PC-9 (cell line): ENCODE data around the gene CD99L2. TPM values are rescaled to one million over a fixed set of nuclear protein-coding genes. Genes with fewer than 3 reads are reported as not detected.
A peak's percentile ranks its signal among the peaks of the same experiment; 100 is the strongest.

ENCODE experiments used
- BruUV-seq: library from RNA; stranded (reverse); fragments of 400-500 nt; replicated peaks from 2 replicates; lab custom pipeline; 2021; lab: Mats Ljungman, UMichigan
- CTCF ChIA-PET: fragments of 300-600 bp; sonication (Branson Sonifier 250); formaldehyde crosslinking; loops from one replicate; lab custom pipeline; 2022; ENCODE audit warnings: antibody characterized with exemption; lab: Charles Lee
- POLR2A ChIA-PET: fragments of 300-600 bp; sonication (Branson Sonifier 250); formaldehyde crosslinking; loops from one replicate; lab custom pipeline; 2022; ENCODE audit warnings: antibody characterized with exemption; ENCODE audit not compliant: unreplicated experiment; lab: Charles Lee
- DNase-seq, 2 experiments: peaks; one replicate each; pipeline versions ENCODE4 v3.0.0 to v3.0.0-alpha.2; 2015 to 2022; ENCODE audit warnings: mixed read lengths in 1 of 2
- H2AFZ ChIP-seq: fragments of 200-600 bp; sonication (generic); 2 replicates; pipeline ENCODE4 v1.8.1; 2017; ENCODE audit warnings: antibody characterized with exemption
- H3F3A ChIP-seq: fragments of 200-600 bp; sonication (generic); 2 replicates; pipeline ENCODE4 v1.8.1; 2017; ENCODE audit warnings: antibody characterized with exemption, mild to moderate bottlenecking, low read depth; ENCODE audit not compliant: insufficient read depth
- H3K27ac ChIP-seq: fragments of 200-600 bp; sonication (generic); 2 replicates; pipeline ENCODE4 v1.6.1; 2016; ENCODE audit warnings: mixed run types
- H3K27me3 ChIP-seq: fragments of 200-600 bp; sonication (generic); 2 replicates; pipeline ENCODE4 v1.6.1; 2016; ENCODE audit warnings: low read depth, mixed run types; ENCODE audit not compliant: insufficient read depth
- H3K36me3 ChIP-seq: fragments of 200-600 bp; sonication (generic); 2 replicates; pipeline ENCODE4 v1.6.1; 2016; ENCODE audit warnings: low read depth, mixed run types
- H3K4me1 ChIP-seq: fragments of 200-600 bp; sonication (generic); replicated peaks from 2 replicates; pipeline ENCODE4 v1.6.1; 2016; ENCODE audit warnings: mixed run types; ENCODE audit not compliant: insufficient read depth
- H3K4me2 ChIP-seq: fragments of 200-600 bp; sonication (generic); 2 replicates; pipeline ENCODE4 v1.6.1; 2017; ENCODE audit warnings: mixed run types
- H3K4me3 ChIP-seq: fragments of 200-600 bp; sonication (generic); 2 replicates; pipeline ENCODE4 v1.6.1; 2016; ENCODE audit warnings: mixed run types
- H3K79me2 ChIP-seq: fragments of 200-600 bp; sonication (generic); 2 replicates; pipeline ENCODE4 v1.6.1; 2017; ENCODE audit warnings: low read depth, mixed run types
- H3K9me2 ChIP-seq: fragments of 200-600 bp; sonication (generic); 2 replicates; pipeline ENCODE4 v1.8.1; 2017; ENCODE audit warnings: mild to moderate bottlenecking; ENCODE audit not compliant: insufficient read depth
- H3K9me3 ChIP-seq: fragments of 200-600 bp; sonication (generic); 2 replicates; pipeline ENCODE4 v1.8.1; 2016; ENCODE audit warnings: low read depth; ENCODE audit not compliant: insufficient read depth
- H4K20me1 ChIP-seq: fragments of 200-600 bp; sonication (generic); 2 replicates; pipeline ENCODE4 v1.8.1; 2017; ENCODE audit not compliant: insufficient read depth
- CTCF ChIP-seq: fragments of 200-600 bp; sonication (generic); conservative IDR thresholded peaks from 2 replicates; pipeline ENCODE4 v1.6.1; 2017; ENCODE audit warnings: mixed run types, antibody characterized with exemption, mild to moderate bottlenecking, moderate library complexity
- EZH2 ChIP-seq: fragments of 200-600 bp; sonication (generic); IDR thresholded peaks from 2 replicates; pipeline ENCODE4 v1.8.0; 2017; ENCODE audit warnings: antibody characterized with exemption, low read depth
- intact Hi-C: fragments of 100-400 bp; cut with micrococcal nuclease; formaldehyde crosslinking; loops from one replicate; pipeline ENCODE4 v1.10.0; 2022; ENCODE audit not compliant: unreplicated experiment
- total RNA-seq: library from RNA; stranded (reverse); gene quantifications from 2 replicates; pipeline ENCODE4 v1.2.3, GENCODE V29; 2021

The CD99L2 gene
- total RNA-seq, 1 experiment from 2014 or later: 22.5 TPM

- Histone ChIP-seq H3K27me3 (no peaks in the 10 kb centered on the region), H3K27ac (no peak overlapping the region), H2AFZ (no peak overlapping the region), H3K36me3 (no peaks in the 10 kb centered on the region), H3K9me2 (no peaks in the 10 kb centered on the region), H3K4me3 (no peak overlapping the region), H3K4me1 (no peaks in the 10 kb centered on the region), H3F3A (peaks cover 2% of the 10 kb centered on the region; the same call in 1 of the 2 replicates), H3K79me2 (no peaks in the 10 kb centered on the region), H4K20me1 (no peaks in the 10 kb centered on the region), H3K4me2 (no peak overlapping the region), H3K9me3 (no peaks in the 10 kb centered on the region)
- POLR2A ChIA-PET: no interaction called here
- DNase-seq: peak; percentile 51 to 82
- BruUV-seq: no TSS peak
- intact Hi-C loops: loop anchor here (1.0 to 5.0 kb wide), 3 partner anchors 125 to 310 kb away; partner anchors contain the start of gene CD99L2
- TF ChIP-seq CTCF (peak; percentile 97), EZH2 (no peak)
- CTCF ChIA-PET: interaction anchor here (0.6 to 1.7 kb wide), 4 partner anchors 24 to 310 kb away, joined by 3 to 21 read pairs (median 5); no protein-coding TSS in a partner anchor
These were observed 126.1 kb downstream of the CD99L2 start for GRCh38 chrX:150772150-150772970.

- BruUV-seq: no TSS peak
- Histone ChIP-seq H3K27me3 (no peaks in the 10 kb centered on the region), H3K27ac (no peak overlapping the region), H3K36me3 (no peaks in the 10 kb centered on the region), H3K4me1 (no peaks in the 10 kb centered on the region), H3K4me3 (no peak overlapping the region), H3K4me2 (no peak overlapping the region), H3K79me2 (no peaks in the 10 kb centered on the region), H4K20me1 (no peaks in the 10 kb centered on the region), H3F3A (peaks cover 4% of the 10 kb centered on the region; the same call in 1 of the 2 replicates), H3K9me2 (no peaks in the 10 kb centered on the region), H3K9me3 (no peaks in the 10 kb centered on the region), H2AFZ (no peak overlapping the region)
- TF ChIP-seq EZH2 (no peak), CTCF (no peak)
- ChIA-PET CTCF (interaction anchor here (1.7 kb wide), 1 partner anchor 311 kb away, joined by 21 read pairs; no protein-coding TSS in a partner anchor), POLR2A (no interaction called here)
- DNase-seq: no peak
- intact Hi-C loops: loop anchor here (5.0 kb wide), 1 partner anchor 126 kb away; the partner anchor contains the start of gene CD99L2
These were observed 127.4 kb downstream of the CD99L2 start for GRCh38 chrX:150771116-150771515.

GRCh38 chrX:150770623-150771022 is 127.8 kb downstream of the CD99L2 start:
- no peak overlapping the region for H3K4me3 ChIP-seq
- no peak for DNase-seq
- H3K27me3 ChIP-seq: no peaks in the 10 kb centered on the region
- BruUV-seq: no TSS peak
- no peaks in the 10 kb centered on the region for H3K9me2 ChIP-seq
- H3F3A ChIP-seq: peaks cover 4% of the 10 kb centered on the region; the same call in 1 of the 2 replicates
- no peak overlapping the region for H3K27ac ChIP-seq
- no peak overlapping the region for H3K4me2 ChIP-seq
- H3K9me3 ChIP-seq: no peaks in the 10 kb centered on the region
- intact Hi-C loops: loop anchor here (5.0 kb wide), 1 partner anchor 127 kb away; the partner anchor contains the start of gene CD99L2
- no peaks in the 10 kb centered on the region for H3K4me1 ChIP-seq
- ChIA-PET CTCF (no interaction called here), POLR2A (no interaction called here)
- H3K36me3 ChIP-seq: no peaks in the 10 kb centered on the region
- H3K79me2 ChIP-seq: no peaks in the 10 kb centered on the region
- H4K20me1 ChIP-seq: no peaks in the 10 kb centered on the region
- TF ChIP-seq CTCF: no peak
- no peak for TF ChIP-seq EZH2
- no peak overlapping the region for H2AFZ ChIP-seq
